NCI-H446 treated with DMSO at 0.1 percent for 48 hours (cell line): ENCODE measurements around the gene NKAIN2.
"Not testable (repeated sequence)": the region's sequence is repeated elsewhere in the genome, so short reads cannot be mapped to it uniquely, and the experiment has no call there.

Experiments used
- DNase-seq: peaks from one replicate; lab custom pipeline; 2025; lab: John Stamatoyannopoulos, UW

NKAIN2 gene

DNA sequence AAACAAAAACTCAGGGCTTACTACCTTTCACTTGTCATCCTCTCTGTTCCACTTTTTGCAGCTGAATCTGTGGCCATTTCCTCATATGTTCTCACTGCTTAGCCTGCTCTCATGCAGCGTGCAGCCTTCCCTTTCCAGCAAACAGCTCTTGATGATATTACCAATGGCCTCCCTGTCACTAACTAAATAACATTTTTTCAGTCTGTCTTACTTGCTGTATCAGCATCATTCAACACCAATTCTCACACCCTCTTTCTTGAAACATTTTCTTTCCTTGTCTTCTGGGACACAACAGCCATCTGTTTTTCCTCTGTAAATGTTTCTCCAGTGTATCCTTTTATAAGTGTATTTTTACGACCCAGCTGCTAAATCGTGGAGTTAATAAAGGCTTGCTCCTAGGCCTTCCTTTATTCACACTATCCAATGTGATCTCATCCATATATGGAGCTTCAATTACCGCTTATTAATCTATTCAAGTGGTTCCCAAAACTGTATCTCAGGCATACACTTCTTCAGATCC, 634.9 kb downstream of the NKAIN2 start:
- no peak for DNase-seq

DNA sequence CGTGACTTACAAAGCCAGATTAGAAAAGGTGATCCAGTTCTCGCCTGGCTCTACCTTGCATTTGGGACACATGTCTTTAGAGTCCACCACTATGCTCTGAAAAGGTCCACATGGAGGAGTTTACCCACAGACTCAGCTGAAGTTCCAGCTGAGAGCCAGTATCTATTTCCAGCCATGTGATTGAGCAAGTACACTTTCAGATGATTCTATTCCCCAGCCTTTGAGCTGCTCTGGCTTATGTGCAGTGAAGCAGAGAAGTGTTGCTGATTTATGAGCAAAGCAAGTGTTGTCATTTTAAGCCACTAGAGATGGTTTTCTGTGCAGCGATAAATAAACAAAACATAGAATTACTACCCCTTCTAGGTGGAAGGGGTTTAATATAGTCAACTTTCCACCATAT, 637.8 kb downstream of the NKAIN2 start:
- DNase-seq = no peak

DNA sequence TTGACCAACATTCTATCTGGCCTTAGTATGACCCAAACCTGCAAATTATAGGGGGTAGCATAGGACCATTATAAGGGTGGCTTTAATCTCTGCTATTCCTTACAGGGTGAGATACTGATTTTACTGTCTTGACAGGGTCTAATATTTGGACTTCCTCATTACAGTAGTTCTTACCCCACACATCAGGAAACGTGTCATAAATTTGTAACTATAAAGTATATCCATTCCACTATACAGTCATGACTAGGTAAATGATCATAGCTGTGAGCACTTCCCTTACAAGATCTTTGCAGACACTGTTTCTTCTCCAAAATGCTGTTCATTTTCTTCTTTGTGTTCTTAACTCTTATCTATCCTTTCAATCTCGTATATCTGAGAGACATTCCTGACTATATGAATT, 639.9 kb downstream of the NKAIN2 start:
- DNase-seq = no peak

DNA sequence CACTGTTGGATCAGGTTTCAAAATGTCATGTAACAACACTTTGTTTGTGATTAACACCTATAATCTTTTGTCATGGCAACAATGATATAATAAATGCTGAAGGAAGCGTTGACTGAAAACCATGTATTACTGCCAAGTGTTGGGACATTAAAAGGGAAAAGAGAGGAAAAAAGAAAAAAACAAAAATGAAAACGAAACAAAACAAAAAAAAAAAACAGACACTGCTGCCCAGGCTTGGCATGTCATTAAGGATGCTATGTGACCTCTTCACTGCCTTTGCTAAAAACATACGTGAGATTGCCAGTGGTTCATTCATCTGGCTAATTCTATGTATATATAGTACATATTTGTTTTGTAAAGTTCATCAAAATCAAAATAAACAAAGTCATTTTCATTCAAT, 641.9 kb downstream of the NKAIN2 start:
- no peak for DNase-seq

DNA sequence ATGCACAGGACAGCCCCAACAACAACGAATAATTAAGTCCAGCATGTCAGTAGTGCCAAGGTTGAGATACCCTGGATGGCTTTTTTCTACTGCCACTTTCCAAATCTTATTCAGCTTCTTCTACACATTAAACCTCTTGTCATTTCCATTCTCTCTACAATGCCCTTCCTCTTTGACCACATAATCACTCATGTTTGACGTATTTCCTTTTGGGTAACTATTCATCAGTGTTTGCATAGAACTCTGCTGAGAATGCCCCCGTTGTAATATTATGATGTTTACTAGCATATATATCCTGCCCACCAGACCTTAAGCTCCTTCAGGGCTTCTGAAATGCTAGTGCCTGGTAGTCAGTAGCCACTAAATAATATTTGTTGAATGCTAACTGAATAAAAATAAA, 643.3 kb downstream of the NKAIN2 start:
- no peak for DNase-seq

DNA sequence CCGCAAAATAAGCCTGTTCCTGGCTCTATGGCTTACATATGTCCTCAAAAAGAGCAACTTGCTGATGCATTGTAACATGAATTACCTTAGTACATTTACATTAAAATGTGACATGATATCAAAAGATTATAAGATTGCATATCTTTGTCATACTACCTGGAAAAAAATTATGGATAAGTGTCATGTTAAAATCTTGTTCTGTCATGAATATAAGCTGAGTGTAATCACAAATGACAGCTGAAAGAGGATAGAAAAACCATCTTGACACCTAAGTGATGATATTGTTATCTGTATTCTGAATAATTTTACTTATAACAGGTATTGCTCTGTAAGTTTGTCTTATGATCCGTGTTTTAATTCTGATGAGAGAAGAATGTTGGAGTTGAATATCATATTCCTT, 655.6 kb downstream of the NKAIN2 start:
- no peak for DNase-seq

DNA sequence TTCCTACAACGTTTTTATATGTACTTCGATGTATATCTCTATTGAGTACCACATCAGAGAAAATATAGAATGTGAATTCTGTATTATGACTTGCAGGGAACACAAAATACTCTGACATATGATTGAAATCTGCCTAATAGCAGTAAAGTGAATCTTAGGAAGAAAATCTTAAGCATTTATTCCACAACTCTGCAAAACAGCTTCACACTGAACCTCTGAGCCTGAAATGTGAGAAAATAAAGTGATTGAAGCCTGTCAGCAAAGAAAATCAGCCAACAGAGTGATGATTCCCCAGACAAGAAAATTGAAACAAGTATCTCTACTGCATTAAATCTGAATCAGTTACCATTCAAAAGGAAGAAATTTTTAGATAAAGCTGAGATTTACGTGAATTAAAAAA, 659.1 kb downstream of the NKAIN2 start:
- no peak for DNase-seq

DNA sequence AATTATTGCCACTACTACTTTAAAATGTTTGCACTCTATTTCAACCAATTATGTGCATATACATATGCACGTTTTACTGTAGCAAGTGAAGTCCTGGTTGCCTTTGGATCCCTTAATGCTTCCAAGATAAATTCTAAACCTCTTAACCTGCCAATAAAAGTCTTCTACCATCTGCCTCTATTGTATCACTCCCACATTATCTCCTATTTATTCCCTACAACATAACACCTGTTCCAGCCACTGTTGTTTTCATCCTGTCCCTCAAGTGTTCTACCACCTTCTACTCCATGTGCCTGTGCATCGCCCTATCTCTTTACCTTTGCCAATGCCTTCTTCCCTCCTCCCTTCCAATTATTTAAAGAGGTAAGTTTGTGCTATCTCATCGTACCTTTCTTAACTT, 659.6 kb downstream of the NKAIN2 start:
- no peak for DNase-seq

DNA sequence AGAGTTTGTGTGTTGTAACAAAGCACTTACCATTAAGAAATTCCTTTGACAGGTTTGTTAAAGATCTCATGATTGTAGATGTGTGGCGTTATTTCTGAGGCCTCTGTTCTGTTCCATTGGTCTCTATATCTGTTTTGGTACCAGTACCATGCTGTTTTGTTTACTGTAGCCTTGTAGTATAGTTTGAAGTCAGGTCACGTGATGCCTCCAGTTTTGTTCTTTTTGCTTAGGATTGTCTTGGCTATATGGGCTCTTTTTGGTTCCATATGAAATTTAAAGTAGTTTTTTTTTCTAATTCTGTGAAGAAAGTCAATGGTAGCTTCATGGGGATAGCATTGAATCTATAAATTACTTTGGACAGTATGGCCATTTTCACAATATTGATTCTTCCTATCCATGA, 660.9 kb downstream of the NKAIN2 start:
- not testable (repeated sequence) for DNase-seq

DNA sequence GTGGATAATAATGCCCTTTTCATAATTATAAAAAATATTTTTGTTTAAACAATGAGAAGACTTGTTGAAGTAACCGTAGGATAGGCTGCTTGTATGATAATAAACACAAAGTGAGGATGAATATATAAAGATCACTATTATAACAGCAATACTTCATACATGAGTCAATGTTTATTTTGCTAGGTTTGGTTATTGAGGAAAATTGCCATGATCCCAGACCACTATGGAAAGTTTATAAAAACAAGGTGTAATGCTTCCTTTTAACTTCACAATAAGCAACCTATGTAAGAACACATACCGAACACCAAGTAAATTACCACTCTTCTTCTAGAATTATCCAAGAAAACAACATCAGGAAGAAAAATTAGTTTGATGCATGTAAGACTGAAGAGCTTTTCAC, 663.3 kb downstream of the NKAIN2 start:
- no peak for DNase-seq

DNA sequence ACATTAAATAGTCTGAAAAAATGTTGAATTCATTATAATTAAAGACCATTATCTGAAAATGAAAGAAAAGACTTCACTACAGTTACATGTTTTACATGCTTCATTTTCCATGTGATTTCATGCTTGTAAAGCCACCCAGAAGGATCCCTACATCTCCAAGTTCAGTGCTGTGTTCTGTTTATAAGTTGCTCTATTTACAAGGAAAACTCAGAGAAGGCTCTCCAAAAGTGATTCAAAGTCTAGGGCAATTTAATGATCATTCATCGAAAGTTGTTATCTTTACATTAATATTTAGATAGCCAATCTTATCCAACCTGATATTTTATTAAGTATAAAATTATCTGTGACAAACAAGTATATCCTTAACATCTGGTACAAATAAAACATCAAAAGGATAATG, 663.7 kb downstream of the NKAIN2 start:
- no peak for DNase-seq

DNA sequence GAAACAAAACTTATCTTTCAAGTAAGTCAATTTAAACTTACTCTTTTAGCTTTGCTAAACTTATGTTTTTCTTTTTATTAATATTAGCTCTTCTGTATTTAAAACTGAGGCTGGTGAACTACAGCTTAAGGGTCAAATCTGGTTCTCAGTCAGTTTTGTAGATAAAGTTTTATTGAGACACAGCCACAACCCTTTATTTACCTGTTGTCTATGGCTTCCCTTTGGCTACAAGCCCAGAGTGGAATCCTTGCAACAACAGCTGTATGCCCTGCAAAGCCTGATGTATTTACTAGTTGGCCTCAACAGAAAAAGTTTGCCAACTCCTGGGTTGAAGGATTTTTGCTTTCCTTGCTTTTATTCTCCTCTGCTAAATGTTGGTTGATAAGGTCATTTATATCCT, 667.1 kb downstream of the NKAIN2 start:
- DNase-seq = no peak

DNA sequence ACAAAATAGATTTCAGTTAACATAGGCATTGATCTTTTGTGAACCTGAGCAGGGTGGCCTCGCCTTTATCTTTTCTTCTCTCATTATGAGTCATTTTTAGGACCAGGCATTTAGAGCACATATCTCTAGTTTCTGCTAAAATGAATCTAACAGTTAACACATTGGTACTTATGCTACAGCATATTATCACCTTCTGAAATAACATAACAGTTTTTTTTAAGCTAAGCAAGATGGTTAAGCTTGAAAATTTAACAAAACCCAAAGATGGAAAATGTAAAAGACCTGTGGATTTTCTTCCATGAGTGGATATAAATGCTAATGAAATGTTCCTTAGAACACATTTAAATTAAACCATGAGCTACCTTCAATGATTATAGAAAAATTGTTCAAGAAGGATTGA, 671.5 kb downstream of the NKAIN2 start:
- DNase-seq = no peak

DNA sequence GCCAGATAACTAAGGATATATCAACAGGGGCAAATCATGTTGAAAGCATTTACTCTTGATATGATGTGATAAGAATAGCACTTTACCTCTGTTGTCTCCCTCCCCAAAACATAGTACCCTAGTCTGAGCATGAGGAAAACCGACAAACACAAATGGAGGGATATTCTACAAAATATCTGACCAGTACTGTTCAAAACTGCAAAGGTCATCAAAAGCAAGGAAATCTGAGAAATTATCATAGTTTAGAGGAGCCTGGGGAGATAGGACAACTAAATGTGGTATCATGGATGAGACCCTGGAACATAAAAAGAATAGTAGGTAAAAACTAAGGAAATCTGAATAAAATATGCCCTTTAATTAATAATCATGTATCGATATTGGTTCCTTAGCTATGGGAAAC, 675.2 kb downstream of the NKAIN2 start:
- DNase-seq = no peak

DNA sequence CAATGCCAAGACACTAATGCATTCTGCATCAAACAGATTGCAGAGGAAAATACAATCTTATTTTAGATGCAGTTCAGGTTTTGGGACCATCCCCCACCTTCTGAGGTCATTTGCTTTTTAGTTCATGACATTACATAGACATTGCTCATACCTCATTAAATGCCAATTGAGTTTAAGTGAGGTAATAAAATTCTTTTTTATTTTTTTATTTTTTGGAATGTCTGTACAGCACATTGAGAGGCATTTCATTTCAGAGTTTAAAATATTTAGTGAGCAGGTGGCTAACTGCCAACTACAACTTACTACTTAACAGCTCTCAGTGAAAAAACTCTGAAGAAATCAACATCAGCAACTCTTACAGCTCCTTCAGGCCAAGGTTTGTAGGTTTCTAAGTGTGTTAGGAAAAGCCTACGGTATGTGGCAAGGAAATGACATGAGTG, 676.3 kb downstream of the NKAIN2 start:
- DNase-seq = no peak

DNA sequence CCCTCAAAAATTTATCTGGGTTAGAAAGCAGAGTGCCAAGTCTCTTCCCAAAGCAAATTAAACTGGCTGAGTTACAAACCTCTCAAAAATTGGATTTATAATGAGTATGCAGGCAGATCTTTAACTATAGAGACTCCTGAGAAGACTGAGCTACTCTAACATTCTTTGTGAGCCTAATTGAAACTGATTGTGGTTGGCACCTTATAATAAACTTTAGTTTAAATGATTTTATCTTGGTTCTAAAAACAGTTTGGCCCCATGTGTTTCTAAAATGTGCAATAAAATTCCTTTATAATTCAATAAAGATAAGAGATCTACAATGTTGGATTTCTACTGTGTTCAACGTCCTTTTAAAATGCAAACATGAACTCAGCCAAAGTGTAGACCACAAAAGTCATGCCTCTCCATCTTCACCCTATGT, 678.4 kb downstream of the NKAIN2 start:
- no peak for DNase-seq

DNA sequence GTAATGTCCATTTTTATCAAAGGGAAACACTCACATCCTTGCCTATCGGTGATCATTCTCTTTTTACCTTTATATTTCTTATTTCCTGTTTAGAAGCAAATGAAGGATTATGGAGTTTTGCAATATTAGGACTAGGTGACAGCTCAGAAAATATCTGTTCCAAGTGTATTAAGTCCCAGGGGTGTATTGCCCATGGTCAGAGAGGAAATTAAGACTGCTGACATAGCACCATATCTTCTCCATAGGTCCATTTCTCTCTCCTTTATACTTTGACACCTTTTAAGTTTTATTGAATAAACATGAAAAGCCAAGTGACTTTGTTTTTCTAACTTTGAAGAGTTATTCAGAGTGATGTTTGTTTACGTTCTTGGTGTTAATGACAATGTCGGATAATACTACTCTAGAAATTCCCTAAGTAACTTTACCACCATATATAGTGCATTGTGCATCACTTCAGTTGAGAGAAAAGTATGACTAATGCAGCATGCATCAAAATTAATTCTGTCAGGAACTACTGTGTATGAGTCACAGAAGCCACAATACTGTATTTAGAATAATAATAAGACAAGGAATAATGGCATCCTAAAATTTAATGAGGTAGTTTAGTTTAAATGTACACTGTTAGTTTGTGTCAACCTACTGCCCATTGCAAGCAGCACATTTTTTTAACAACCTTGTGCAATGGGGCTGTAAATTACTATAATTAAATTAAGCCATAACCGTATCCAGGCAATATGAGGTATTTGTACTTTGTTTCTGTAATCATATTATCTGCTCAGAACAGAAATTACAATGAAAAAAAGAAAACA, 684.2 kb downstream of the NKAIN2 start:
- no peak for DNase-seq

DNA sequence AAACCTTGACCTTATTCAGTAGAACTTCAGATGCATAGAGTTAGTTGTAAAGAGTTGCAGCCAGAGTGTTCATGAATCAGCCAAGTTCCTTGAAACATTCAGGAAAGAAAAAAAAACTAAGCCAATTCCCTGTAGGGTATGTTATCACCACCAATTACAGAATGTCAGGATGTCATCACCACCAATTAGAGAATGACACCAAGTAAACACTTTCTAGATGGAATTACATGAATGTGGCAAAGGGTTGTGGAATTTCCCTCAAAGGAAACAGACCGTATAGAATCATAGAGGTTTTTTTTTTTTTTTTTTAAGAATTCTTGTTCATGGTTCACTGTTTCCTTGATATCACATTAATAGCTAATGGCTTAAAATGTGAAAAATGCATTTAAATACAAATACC, 686.5 kb downstream of the NKAIN2 start:
- no peak for DNase-seq

DNA sequence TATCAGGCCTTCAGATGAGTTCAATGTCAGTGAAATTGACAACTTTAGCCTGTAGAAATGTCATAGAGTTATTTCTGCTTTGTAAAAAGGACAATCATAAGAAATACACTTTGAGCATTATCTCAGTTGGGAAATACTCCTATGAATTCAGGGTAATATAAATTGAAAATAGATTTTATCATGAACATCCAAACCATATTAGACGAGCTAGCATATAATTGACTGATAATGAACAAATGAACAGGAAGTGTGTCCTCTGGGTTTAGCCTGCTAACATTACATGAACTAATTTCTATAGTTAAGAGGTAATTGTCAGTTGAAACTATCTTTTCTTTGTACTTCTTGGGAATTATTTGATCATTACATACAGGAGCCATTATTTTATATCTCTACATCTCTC, 689.6 kb downstream of the NKAIN2 start:
- no peak for DNase-seq

DNA sequence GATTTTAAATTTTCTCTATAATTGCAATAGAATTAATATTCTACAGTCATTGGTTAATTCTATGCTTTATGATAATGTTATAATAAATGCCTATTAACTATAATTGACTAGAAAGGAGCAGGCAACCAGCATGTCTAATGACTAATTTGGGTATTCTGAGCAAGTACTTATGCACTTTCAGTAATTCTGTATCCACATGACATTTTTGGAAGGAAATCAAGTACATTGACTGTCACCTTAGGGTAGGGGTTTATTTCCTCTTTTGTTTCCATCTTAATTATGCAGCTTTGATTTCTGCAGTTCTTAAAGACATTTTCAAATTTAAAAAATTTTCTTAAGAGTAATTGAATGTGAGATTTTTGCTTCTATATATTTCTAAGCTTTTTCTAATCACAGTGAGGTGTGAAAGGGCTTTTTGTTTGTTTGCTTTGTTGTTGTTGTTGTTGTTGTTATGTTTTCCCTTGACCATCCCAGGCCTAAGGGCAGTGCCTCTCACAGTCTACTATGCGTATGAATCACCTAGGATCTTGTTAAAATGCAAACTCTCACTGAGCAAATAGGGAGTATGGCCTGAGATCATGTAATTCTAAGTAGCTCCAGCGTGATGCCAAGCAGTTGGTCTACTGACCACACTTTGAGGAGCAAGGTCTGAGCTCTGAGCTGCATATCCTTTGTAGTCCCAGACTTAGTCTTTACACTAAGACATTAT, 691.4 kb downstream of the NKAIN2 start:
- no peak for DNase-seq

DNA sequence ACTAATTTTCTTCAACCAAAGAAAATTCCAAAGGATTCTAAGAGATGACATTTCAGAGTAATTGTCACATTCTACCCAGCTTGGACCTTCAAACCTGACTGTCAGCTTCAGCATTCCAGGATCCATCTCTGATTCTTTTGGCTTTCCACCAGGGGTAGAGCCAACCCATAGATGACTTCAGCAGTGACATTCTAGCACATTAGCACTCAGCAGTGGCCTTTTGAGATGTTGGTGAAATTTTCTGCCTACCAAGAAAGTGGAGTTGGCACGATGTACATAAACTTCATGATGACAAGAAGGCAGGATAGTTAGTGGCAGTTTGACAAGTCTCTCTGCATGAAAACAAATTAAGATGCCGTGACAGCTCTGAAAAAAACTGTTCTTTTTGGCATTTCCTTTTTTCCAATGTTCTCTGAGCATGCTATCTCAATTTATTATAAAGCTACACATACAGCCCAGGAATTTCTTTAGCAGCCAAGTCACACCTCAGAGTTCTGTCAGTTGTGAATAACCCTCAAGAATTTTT, 692.1 kb downstream of the NKAIN2 start:
- DNase-seq = no peak

DNA sequence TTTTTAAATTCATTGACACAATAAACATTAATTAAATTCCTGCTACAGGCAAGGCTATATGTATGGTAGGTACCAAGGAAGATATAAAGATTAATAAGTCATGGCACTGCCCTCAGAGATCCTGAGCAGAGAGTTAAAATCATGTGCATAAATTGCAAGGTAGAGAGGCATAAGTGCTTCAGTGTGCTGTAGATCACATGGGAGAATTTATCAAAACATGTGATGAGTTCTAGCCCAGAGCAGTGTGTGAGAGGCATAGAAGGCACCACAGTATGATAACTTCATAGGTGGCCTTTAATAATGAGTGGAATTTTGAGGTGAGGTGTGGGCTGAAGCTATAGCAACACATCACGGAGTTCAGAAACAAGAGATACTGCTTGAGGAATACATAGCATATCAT, 692.7 kb downstream of the NKAIN2 start:
- DNase-seq = no peak

DNA sequence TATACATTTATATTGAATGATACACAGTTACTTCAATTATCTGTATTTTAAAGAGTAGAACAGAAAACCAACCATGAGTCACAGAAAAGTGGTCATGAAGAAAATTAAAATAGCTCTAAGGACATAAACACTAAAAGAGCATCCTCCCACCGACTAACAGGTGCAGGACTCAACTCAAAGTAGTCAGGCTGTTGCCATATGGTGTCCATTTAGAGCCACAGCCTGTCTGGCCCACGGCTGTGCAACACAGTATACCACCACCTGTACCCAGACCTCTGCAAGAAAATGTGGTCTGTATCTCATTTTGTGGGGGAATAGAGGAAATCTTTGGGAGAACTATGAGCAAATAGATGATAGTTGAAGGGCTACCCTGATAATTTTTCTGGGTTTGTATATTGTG, 708.8 kb downstream of the NKAIN2 start:
- no peak for DNase-seq
